BLaER1 treated with 17β-estradiol and CSF1 and Interleukin-3, amounts not matched to agents 10 nM and 100 nM (cell line): ENCODE results near the gene NDUFA9.

Source experiments
- H3K27ac ChIP-seq, 11 experiments: shearing (Covaris generic); formaldehyde crosslinking; 2 replicates each; pipeline ENCODE4 v1.8.1; 2022
- H3K27me3 ChIP-seq, 11 experiments: shearing (Covaris generic); formaldehyde crosslinking; 2 replicates each; pipeline ENCODE4 v1.8.1; 2022
- H3K36me3 ChIP-seq, 11 experiments: shearing (Covaris generic); formaldehyde crosslinking; 2 replicates each; pipeline ENCODE4 v1.8.1; 2022
- H3K4me1 ChIP-seq, 10 experiments: shearing (Covaris generic); formaldehyde crosslinking; 2 replicates each; pipeline ENCODE4 v1.8.1; 2022
- H3K4me2 ChIP-seq, 11 experiments: shearing (Covaris generic); formaldehyde crosslinking; 2 replicates each; pipeline ENCODE4 v1.8.1; 2022
- H3K4me3 ChIP-seq, 10 experiments: shearing (Covaris generic); formaldehyde crosslinking; 2 replicates each; pipeline ENCODE4 v1.8.1; 2022
- H3K9ac ChIP-seq, 11 experiments: shearing (Covaris generic); formaldehyde crosslinking; 2 replicates each; pipeline ENCODE4 v1.8.1; 2022
- H3K9me3 ChIP-seq, 11 experiments: shearing (Covaris generic); formaldehyde crosslinking; replicated peaks in 1 of 11; 2 replicates each; pipeline ENCODE4 v1.8.1; 2022
- H4K20me1 ChIP-seq, 11 experiments: shearing (Covaris generic); formaldehyde crosslinking; 2 replicates each; pipeline ENCODE4 v1.8.1; 2022
- Cebpa-rat ChIP-seq, 11 experiments: shearing (Covaris generic); IDR thresholded peaks; 2 replicates each; pipeline ENCODE4 v1.8.1; 2022

Gene NDUFA9

GRCh38 chr12:4626543-4626942 lies 22.4 kb upstream of the NDUFA9 start:
- no peaks in the 10 kb centered on the region for H4K20me1 ChIP-seq
- H3K4me1 ChIP-seq = no peaks in the 10 kb centered on the region
- no peak overlapping the region for H3K4me2 ChIP-seq
- no peaks in the 10 kb centered on the region for H3K9me3 ChIP-seq
- no peak overlapping the region for H3K27ac ChIP-seq
- no peaks in the 10 kb centered on the region for H3K27me3 ChIP-seq
- no peaks in the 10 kb centered on the region for H3K36me3 ChIP-seq
- no peak overlapping the region for H3K4me3 ChIP-seq
- TF ChIP-seq Cebpa-rat (IDR thresholded peaks at IDR 0.05) = no peak
- no peak overlapping the region for H3K9ac ChIP-seq

- Histone ChIP-seq H3K27ac (no peak overlapping the region), H3K9ac (no peak overlapping the region), H3K4me3 (no peak overlapping the region), H3K4me2 (no peak overlapping the region), H3K9me3 (no peaks in the 10 kb centered on the region), H3K27me3 (no peaks in the 10 kb centered on the region), H3K36me3 (no peaks in the 10 kb centered on the region), H3K4me1 (no peaks in the 10 kb centered on the region), H4K20me1 (no peaks in the 10 kb centered on the region)
- no peak for TF ChIP-seq Cebpa-rat (IDR thresholded peaks at IDR 0.05)
These were observed 20.5 kb upstream of the NDUFA9 start for GRCh38 chr12:4628406-4628805.

GRCh38 chr12:4630262-4630661 lies 18.7 kb upstream of the NDUFA9 start:
- no peak overlapping the region for H3K27ac ChIP-seq
- no peaks in the 10 kb centered on the region for H3K27me3 ChIP-seq
- H3K36me3 ChIP-seq = no peaks in the 10 kb centered on the region
- no peak overlapping the region for H3K4me3 ChIP-seq
- H3K9ac ChIP-seq = no peak overlapping the region
- no peaks in the 10 kb centered on the region for H3K4me1 ChIP-seq
- no peak overlapping the region for H3K4me2 ChIP-seq
- no peak for TF ChIP-seq Cebpa-rat (IDR thresholded peaks at IDR 0.05)
- no peaks in the 10 kb centered on the region for H4K20me1 ChIP-seq
- H3K9me3 ChIP-seq = no peaks in the 10 kb centered on the region

- Histone ChIP-seq H3K4me1 (peaks cover 9 to 13% (median 10%) of the 10 kb centered on the region in 10 experiments), H3K4me2 (no peak overlapping the region), H3K9me3 (no peaks in the 10 kb centered on the region), H3K36me3 (no peaks in the 10 kb centered on the region), H3K27me3 (no peaks in the 10 kb centered on the region), H3K27ac (no peak overlapping the region), H4K20me1 (no peaks in the 10 kb centered on the region), H3K9ac (no peak overlapping the region), H3K4me3 (no peak overlapping the region)
- no peak for TF ChIP-seq Cebpa-rat (IDR thresholded peaks at IDR 0.05)
These were observed 5.2 kb upstream of the NDUFA9 start for GRCh38 chr12:4643747-4644146.

- Histone ChIP-seq H3K4me1 (peaks cover 12 to 18% (median 15%) of the 10 kb centered on the region in 10 experiments), H3K9me3 (no peaks in the 10 kb centered on the region), H3K27me3 (no peaks in the 10 kb centered on the region), H3K27ac (no peak overlapping the region), H4K20me1 (peaks cover 0 to 1% (median 0%) of the 10 kb centered on the region in 11 experiments; a peak in 3 of 22 replicates), H3K9ac (no peak overlapping the region), H3K36me3 (no peaks in the 10 kb centered on the region), H3K4me3 (no peak overlapping the region), H3K4me2 (no peak overlapping the region)
- TF ChIP-seq Cebpa-rat (IDR thresholded peaks at IDR 0.05) = no peak
These were observed 3.9 kb upstream of the NDUFA9 start for GRCh38 chr12:4645023-4645422.

- Histone ChIP-seq H3K36me3 (peaks cover 0 to 20% (median 0%) of the 10 kb centered on the region in 11 experiments; a peak in 6 of 22 replicates), H3K9me3 (no peaks in the 10 kb centered on the region), H3K27ac (peak overlapping the region; percentile 85 to 95 (median 92)), H3K4me3 (peak overlapping the region; percentile 71 to 85 (median 81)), H3K27me3 (no peaks in the 10 kb centered on the region), H4K20me1 (peaks cover 7 to 30% (median 20%) of the 10 kb centered on the region in 11 experiments; a peak in 18 of 22 replicates), H3K4me2 (peak overlapping the region; percentile 82 to 99 (median 92)), H3K9ac (peak overlapping the region; percentile 88 to 96 (median 92)), H3K4me1 (peaks cover 24 to 46% (median 31%) of the 10 kb centered on the region in 10 experiments)
- no peak for TF ChIP-seq Cebpa-rat (IDR thresholded peaks at IDR 0.05)
These were observed 812 bp upstream of the NDUFA9 start for GRCh38 chr12:4648104-4648500.

- peak overlapping the region; percentile 85 to 95 (median 92) for H3K27ac ChIP-seq
- H3K9ac ChIP-seq = peak overlapping the region; percentile 88 to 96 (median 92)
These were observed 396 bp downstream of the NDUFA9 start for GRCh38 chr12:4649358-4649661.

GRCh38 chr12:4653257-4653656 lies 4.3 kb downstream of the NDUFA9 start:
- Histone ChIP-seq H3K9ac (no peak overlapping the region), H4K20me1 (peaks cover 12 to 56% (median 43%) of the 10 kb centered on the region in 11 experiments; a peak in 19 of 22 replicates), H3K4me1 (peaks cover 15 to 42% (median 24%) of the 10 kb centered on the region in 10 experiments), H3K4me3 (no peak overlapping the region), H3K36me3 (peaks cover 42 to 72% (median 48%) of the 10 kb centered on the region in 11 experiments), H3K4me2 (peak overlapping the region in 3 of 11 experiments; percentile 1 to 19 (median 12); a peak in 3 of 22 replicates), H3K27ac (no peak overlapping the region), H3K9me3 (no peaks in the 10 kb centered on the region), H3K27me3 (no peaks in the 10 kb centered on the region)
- no peak for TF ChIP-seq Cebpa-rat (IDR thresholded peaks at IDR 0.05)

More at GRCh38 chr12:4649358-4649661, 396 bp downstream of the NDUFA9 start:
- no peaks in the 10 kb centered on the region for H3K9me3 ChIP-seq
- H3K27me3 ChIP-seq = no peaks in the 10 kb centered on the region
- peaks cover 24 to 53% (median 32%) of the 10 kb centered on the region in 10 experiments for H3K4me1 ChIP-seq
- no peak for TF ChIP-seq Cebpa-rat (IDR thresholded peaks at IDR 0.05)
- H3K4me3 ChIP-seq = peak overlapping the region; percentile 71 to 85 (median 81)
- peaks cover 3 to 32% (median 9%) of the 10 kb centered on the region in 11 experiments; a peak in 21 of 22 replicates for H3K36me3 ChIP-seq
- peak overlapping the region; percentile 82 to 93 (median 88) for H3K4me2 ChIP-seq
- H4K20me1 ChIP-seq = peaks cover 7 to 42% (median 32%) of the 10 kb centered on the region in 11 experiments; a peak in 19 of 22 replicates

GRCh38 chr12:4653691-4654090 lies 4.8 kb downstream of the NDUFA9 start:
- Histone ChIP-seq H3K9me3 (no peaks in the 10 kb centered on the region), H3K4me1 (peaks cover 12 to 42% (median 21%) of the 10 kb centered on the region in 10 experiments), H4K20me1 (peaks cover 12 to 56% (median 43%) of the 10 kb centered on the region in 11 experiments; a peak in 19 of 22 replicates), H3K9ac (no peak overlapping the region), H3K27ac (no peak overlapping the region), H3K4me2 (no peak overlapping the region), H3K27me3 (no peaks in the 10 kb centered on the region), H3K4me3 (no peak overlapping the region), H3K36me3 (peaks cover 46 to 76% (median 53%) of the 10 kb centered on the region in 11 experiments)
- TF ChIP-seq Cebpa-rat (IDR thresholded peaks at IDR 0.05) = no peak
